Osteoblast (primary cell): ENCODE data around the gene RAB10. TPM values are rescaled to one million over a fixed set of nuclear protein-coding genes. Genes with fewer than 3 reads are reported as not detected.

Source experiments
- DNase-seq: peaks from one replicate; pipeline ENCODE4 v3.0.0; 2011; ENCODE audit warnings: low spot score, mixed read lengths; ENCODE audit not compliant: insufficient read length; ENCODE audit errors: missing footprints
- H2AFZ ChIP-seq: 2 replicates; pipeline ENCODE4 v1.6.0; 2011; ENCODE audit warnings: mild to moderate bottlenecking, low read length
- H3K27ac ChIP-seq: 2 replicates; pipeline ENCODE4 v1.5.1; 2011; ENCODE audit warnings: mild to moderate bottlenecking, low read depth, low read length, moderate library complexity
- H3K27me3 ChIP-seq: 2 replicates; pipeline ENCODE4 v1.6.0; 2012; ENCODE audit warnings: mild to moderate bottlenecking, control low read depth, inconsistent platforms, low read length, moderate library complexity; ENCODE audit not compliant: insufficient read depth
- H3K36me3 ChIP-seq: 2 replicates; pipeline ENCODE4 v1.5.1; 2011; ENCODE audit warnings: mild to moderate bottlenecking, low read length, control low read depth, moderate library complexity; ENCODE audit not compliant: insufficient read depth
- H3K4me1 ChIP-seq: 2 replicates; pipeline ENCODE4 v1.5.1; 2011; ENCODE audit warnings: mild to moderate bottlenecking, low read length, control low read depth, moderate library complexity; ENCODE audit not compliant: insufficient read depth
- H3K4me2 ChIP-seq: 2 replicates; pipeline ENCODE4 v1.6.0; 2011; ENCODE audit warnings: mild to moderate bottlenecking, low read length; ENCODE audit not compliant: insufficient read depth
- H3K4me3 ChIP-seq: fragments of 200-600 bp; sonication (generic); 3 replicates; pipeline ENCODE4 v1.5.1; 2012; ENCODE audit warnings: mild to moderate bottlenecking, low read length, inconsistent platforms; ENCODE audit not compliant: insufficient read depth
- H3K79me2 ChIP-seq: 2 replicates; pipeline ENCODE4 v1.6.0; 2012; ENCODE audit warnings: mild to moderate bottlenecking, low read length, control low read depth, inconsistent platforms; ENCODE audit not compliant: insufficient read depth
- H3K9me3 ChIP-seq: 2 replicates; pipeline ENCODE4 v1.5.1; 2011; ENCODE audit warnings: low read depth, low read length, control low read depth
- H4K20me1 ChIP-seq: 2 replicates; pipeline ENCODE4 v1.6.0; 2012; ENCODE audit warnings: mild to moderate bottlenecking, low read length, control low read depth; ENCODE audit not compliant: insufficient read depth
- total RNA-seq: library from RNA; depleted of rRNA; stranded (reverse); fragments of >200 nt; gene quantifications from 2 replicates; pipeline ENCODE4 v1.2.3, GENCODE V29; 2012
- TF ChIP-seq, protein P1 (sequence below): IDR thresholded peaks from 2 replicates; pipeline ENCODE4 v1.5.1; 2011; ENCODE audit warnings: mild to moderate bottlenecking, low read depth, low read length, moderate library complexity; ENCODE audit errors: extremely low read depth

The RAB10 gene
- total RNA-seq, 1 donor = 151 TPM

DNA sequence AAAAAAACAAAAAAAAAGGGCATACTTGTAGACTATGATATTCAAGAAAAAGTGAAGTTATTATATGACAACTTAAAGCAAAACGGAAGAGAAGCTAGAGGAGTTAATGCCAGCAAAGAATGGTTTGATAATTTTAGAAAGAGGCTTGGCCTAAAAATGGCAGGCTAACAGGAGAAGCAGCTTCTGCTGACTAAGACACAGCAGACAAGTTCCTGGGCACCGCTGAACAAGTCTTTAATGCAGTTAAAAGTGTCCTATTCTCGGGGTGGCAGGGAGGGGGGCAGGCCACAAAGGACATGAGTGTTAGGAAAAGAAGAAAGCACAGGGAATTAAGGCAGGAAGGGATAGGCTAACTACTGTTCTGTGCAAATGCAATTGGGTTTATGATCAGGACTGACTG, 88.7 kb downstream of the RAB10 start:
- no peak overlapping the region for H3K4me2 ChIP-seq
- no peaks in the 10 kb centered on the region for H3K9me3 ChIP-seq
- DNase-seq = no peak
- H3K4me3 ChIP-seq = no peak overlapping the region
- H3K27ac ChIP-seq = no peak overlapping the region
- TF ChIP-seq, protein P1, sequence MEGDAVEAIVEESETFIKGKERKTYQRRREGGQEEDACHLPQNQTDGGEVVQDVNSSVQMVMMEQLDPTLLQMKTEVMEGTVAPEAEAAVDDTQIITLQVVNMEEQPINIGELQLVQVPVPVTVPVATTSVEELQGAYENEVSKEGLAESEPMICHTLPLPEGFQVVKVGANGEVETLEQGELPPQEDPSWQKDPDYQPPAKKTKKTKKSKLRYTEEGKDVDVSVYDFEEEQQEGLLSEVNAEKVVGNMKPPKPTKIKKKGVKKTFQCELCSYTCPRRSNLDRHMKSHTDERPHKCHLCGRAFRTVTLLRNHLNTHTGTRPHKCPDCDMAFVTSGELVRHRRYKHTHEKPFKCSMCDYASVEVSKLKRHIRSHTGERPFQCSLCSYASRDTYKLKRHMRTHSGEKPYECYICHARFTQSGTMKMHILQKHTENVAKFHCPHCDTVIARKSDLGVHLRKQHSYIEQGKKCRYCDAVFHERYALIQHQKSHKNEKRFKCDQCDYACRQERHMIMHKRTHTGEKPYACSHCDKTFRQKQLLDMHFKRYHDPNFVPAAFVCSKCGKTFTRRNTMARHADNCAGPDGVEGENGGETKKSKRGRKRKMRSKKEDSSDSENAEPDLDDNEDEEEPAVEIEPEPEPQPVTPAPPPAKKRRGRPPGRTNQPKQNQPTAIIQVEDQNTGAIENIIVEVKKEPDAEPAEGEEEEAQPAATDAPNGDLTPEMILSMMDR = no peak
- no peak overlapping the region for H2AFZ ChIP-seq
- H3K4me1 ChIP-seq = no peaks in the 10 kb centered on the region
- H3K36me3 ChIP-seq = peaks cover 8% of the 10 kb centered on the region
- no peaks in the 10 kb centered on the region for H3K27me3 ChIP-seq
- H3K79me2 ChIP-seq = peaks cover 81% of the 10 kb centered on the region
- peaks cover 32% of the 10 kb centered on the region for H4K20me1 ChIP-seq

DNA sequence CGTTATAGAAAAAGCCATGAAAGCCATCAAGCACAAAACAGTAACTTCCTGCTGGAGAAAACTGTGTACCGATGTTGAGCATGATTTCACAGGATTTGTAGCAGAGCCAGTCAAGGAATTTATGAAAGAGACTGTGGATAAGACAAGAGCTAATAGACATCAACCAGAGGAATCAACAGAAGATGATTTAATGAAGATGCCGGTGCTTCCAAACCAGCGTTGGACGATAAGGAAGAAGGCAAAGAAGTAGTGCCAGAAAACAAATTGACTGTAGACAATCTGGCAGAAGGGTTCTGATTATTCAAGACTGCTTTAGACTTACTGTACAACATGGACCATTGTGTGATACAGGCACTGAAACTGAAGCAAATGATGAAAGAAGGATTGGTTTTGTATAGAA, 89.5 kb downstream of the RAB10 start:
- H3K4me2 ChIP-seq = no peak overlapping the region
- H3K79me2 ChIP-seq = peaks cover 81% of the 10 kb centered on the region
- H2AFZ ChIP-seq = no peak overlapping the region
- DNase-seq = peak; percentile 30
- no peaks in the 10 kb centered on the region for H3K27me3 ChIP-seq
- H3K36me3 ChIP-seq = peaks cover 14% of the 10 kb centered on the region
- no peak overlapping the region for H3K4me3 ChIP-seq
- TF ChIP-seq, protein P1 = no peak
- no peak overlapping the region for H3K27ac ChIP-seq
- no peaks in the 10 kb centered on the region for H3K4me1 ChIP-seq
- peaks cover 32% of the 10 kb centered on the region for H4K20me1 ChIP-seq
- H3K9me3 ChIP-seq = no peaks in the 10 kb centered on the region

DNA sequence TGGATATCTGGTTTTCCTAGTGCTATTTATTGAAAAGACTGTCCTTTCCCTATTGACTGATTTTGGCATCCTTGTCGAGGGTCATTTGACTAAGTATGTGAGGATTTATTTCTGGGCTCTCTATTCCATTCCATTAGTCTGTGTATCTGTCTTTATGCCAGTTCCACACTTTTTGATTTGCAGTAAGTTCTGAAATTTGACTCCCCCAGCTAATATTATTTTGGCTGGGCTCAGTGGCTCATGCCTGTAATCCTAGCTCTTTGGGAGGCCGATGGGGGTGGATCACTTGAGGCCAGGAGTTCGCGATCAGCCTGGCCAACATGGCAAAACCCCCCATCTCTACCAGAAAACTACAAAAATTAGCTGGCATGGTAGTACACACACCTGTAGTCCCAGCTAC, 92.2 kb downstream of the RAB10 start:
- Histone ChIP-seq H3K4me3 (no peak overlapping the region), H3K27me3 (no peaks in the 10 kb centered on the region), H4K20me1 (peaks cover 26% of the 10 kb centered on the region), H2AFZ (no peak overlapping the region), H3K4me1 (no peaks in the 10 kb centered on the region), H3K4me2 (no peak overlapping the region), H3K9me3 (no peaks in the 10 kb centered on the region), H3K79me2 (peaks cover 69% of the 10 kb centered on the region), H3K36me3 (peaks cover 17% of the 10 kb centered on the region), H3K27ac (no peak overlapping the region)
- no peak for DNase-seq
- TF ChIP-seq, protein P1 = no peak

DNA sequence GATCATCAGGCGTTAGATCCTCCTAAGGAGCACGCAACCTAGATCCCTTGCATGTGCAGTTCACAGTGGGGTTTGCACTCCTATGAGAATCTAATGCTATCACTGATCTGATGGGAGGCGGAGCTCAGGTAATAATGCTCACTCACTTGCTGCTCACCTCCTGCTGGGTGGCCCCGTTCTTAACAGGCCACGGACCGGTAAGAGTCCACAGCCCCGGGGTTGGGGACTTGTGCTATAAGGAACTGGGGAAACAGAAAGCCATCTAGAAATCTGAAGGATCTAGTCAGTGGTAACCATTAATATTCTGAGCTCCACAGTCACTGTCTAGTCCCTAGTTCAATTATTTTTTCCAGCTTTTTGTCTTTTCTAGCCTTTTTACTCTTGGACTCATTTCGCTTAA, 94.3 kb downstream of the RAB10 start:
- Histone ChIP-seq H3K27me3 (no peaks in the 10 kb centered on the region), H3K4me1 (no peaks in the 10 kb centered on the region), H3K4me2 (no peak overlapping the region), H3K36me3 (peaks cover 30% of the 10 kb centered on the region), H3K9me3 (no peaks in the 10 kb centered on the region), H3K79me2 (peaks cover 56% of the 10 kb centered on the region), H3K4me3 (no peak overlapping the region), H2AFZ (no peak overlapping the region), H4K20me1 (peaks cover 17% of the 10 kb centered on the region), H3K27ac (no peak overlapping the region)
- TF ChIP-seq, protein P1 = no peak
- no peak for DNase-seq
